Measurements from ENCODE around the gene HNMT. TPM values are rescaled to one million over a fixed set of nuclear protein-coding genes. Genes with fewer than 3 reads are reported as not detected.

Gene HNMT
- total and polyA plus RNA-seq, 2 of the 8 experiments (the other 6 are each of a cell fraction or from before 2014, with no cell fraction given), result 1.6 to 3.6 TPM

DNA sequence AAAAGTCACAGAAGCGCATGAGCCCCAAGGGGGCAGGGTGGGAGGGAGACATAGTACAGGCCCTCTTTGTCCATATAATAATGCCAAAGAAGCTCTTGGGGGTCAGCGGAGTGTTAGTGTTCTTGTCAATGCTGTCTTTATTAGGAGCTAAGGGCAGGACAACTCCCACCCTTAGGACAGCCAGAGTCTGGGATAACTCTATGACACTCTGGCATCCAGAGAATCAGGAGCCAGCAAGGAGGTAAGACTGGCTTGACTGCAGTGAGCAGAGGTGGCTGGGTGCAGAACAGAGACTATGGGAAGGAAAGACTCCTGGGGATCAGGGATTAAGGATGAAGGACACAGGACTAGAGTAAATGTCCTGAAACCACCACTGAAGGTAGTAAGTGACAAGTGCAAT is 19.0 kb upstream of the HNMT start:
- H3K4me3 ChIP-seq (ENCODE audit: extremely low read depth in 1 of 4, insufficient read depth in 2 of 4, low read depth in 3 of 4, low read length in 4 of 4), result no peak overlapping the region
- peaks cover 0 to 11% (median 4%) of the 10 kb centered on the region in 4 experiments; a peak in 4 of 7 replicates for H3K27me3 ChIP-seq (replicated peaks in 1 of 4; ENCODE audit: control insufficient read depth in 3 of 4, extremely low read depth in 1 of 4, insufficient read depth in 3 of 4, low read length in 3 of 4)
- H2BK20ac ChIP-seq (ENCODE audit: low read length), result no peak overlapping the region
- no peak overlapping the region for H2BK5ac ChIP-seq (ENCODE audit: low read depth, low read length)
- H3K14ac ChIP-seq (ENCODE audit: insufficient read length), result no peak overlapping the region
- H4K5ac ChIP-seq (ENCODE audit: insufficient read length, low read depth, low read length), result no peak overlapping the region
- no peak overlapping the region for H2AK5ac ChIP-seq (ENCODE audit: low read depth, low read length)
- no peaks in the 10 kb centered on the region for H3K36me3 ChIP-seq (ENCODE audit: control insufficient read depth in 2 of 4, insufficient read depth in 4 of 4, low read length in 3 of 4)
- H3K4ac ChIP-seq (replicated peaks; ENCODE audit: insufficient read length, low read depth, low read length), result no peak overlapping the region
- H3K56ac ChIP-seq (replicated peaks; ENCODE audit: insufficient read length, low read depth, low read length), result no peak overlapping the region
- no peak overlapping the region for H3K27ac ChIP-seq (ENCODE audit: low read depth, low read length)
- H4K8ac ChIP-seq (ENCODE audit: extremely low read depth, insufficient read depth, low read length), result no peak overlapping the region
- ChIA-PET POLR2A (ENCODE audit: partially characterized antibody) (no interaction called here), CTCF (ENCODE audit: partially characterized antibody) (interaction anchor here (0.5 to 1.0 kb wide), 3 partner anchors 22 to 94 kb away, joined by 3 read pairs; no protein-coding TSS in a partner anchor)
- 49% methylated on average over 2 of the region's 2 CpGs; no CpG with 5 or more reads in 1 of the 2 experiments for WGBS, 2 experiments (ENCODE audit: extremely low coverage in 1 of 2, insufficient coverage in 1 of 2, insufficient read length in 1 of 2, insufficient replicate concordance in 2 of 2, low coverage in 1 of 2, low lambda C conversion rate in 2 of 2, missing lambda C conversion rate in 1 of 2)
- H3K18ac ChIP-seq (ENCODE audit: extremely low read depth, low read length), result no peak overlapping the region
- TF ChIP-seq, protein P1, sequence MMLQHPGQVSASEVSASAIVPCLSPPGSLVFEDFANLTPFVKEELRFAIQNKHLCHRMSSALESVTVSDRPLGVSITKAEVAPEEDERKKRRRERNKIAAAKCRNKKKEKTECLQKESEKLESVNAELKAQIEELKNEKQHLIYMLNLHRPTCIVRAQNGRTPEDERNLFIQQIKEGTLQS (IDR thresholded peaks at IDR 0.05; ENCODE audit: insufficient read depth, low read depth, low read length), result no peak
- no peak for TF ChIP-seq SAP30 (IDR thresholded peaks at IDR 0.05; ENCODE audit: insufficient read depth, insufficient replicate concordance, low read length)
- TF ChIP-seq POLR2AphosphoS5 (IDR thresholded peaks at IDR 0.05; ENCODE audit: low read depth, low read length), result no peak
- TF ChIP-seq, protein P2, sequence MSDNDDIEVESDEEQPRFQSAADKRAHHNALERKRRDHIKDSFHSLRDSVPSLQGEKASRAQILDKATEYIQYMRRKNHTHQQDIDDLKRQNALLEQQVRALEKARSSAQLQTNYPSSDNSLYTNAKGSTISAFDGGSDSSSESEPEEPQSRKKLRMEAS (IDR thresholded peaks at IDR 0.05), result no peak
- no peak for TF ChIP-seq BRCA1 (IDR thresholded peaks at IDR 0.05; ENCODE audit: low read depth, low read length)
- TF ChIP-seq TBP (IDR thresholded peaks at IDR 0.05; ENCODE audit: low read depth, low read length), result no peak
- TF ChIP-seq CHD2 (IDR thresholded peaks at IDR 0.05; ENCODE audit: low read length), result no peak
- no peak for TF ChIP-seq JUN (IDR thresholded peaks at IDR 0.05; ENCODE audit: low read depth, low read length)
- TF ChIP-seq SP2 (IDR thresholded peaks at IDR 0.05; ENCODE audit: low read length), result no peak
- no peaks in the 10 kb centered on the region for H3K79me1 ChIP-seq (ENCODE audit: low read depth, low read length)
- H3K79me2 ChIP-seq (ENCODE audit: control insufficient read depth in 1 of 2, insufficient read depth in 2 of 2, low read length in 2 of 2), result no peaks in the 10 kb centered on the region
- no peaks in the 10 kb centered on the region for H3K9me3 ChIP-seq (ENCODE audit: insufficient read depth in 2 of 2, low read depth in 1 of 2, low read length in 1 of 2)
- no peaks in the 10 kb centered on the region for H3K4me1 ChIP-seq (replicated peaks in 1 of 4; ENCODE audit: control insufficient read depth in 3 of 4, insufficient read depth in 4 of 4, low read length in 3 of 4)
- H3K23me2 ChIP-seq (ENCODE audit: low read depth, low read length), result no peaks in the 10 kb centered on the region
- H3K9ac ChIP-seq (replicated peaks in 1 of 4; ENCODE audit: extremely low read depth in 1 of 4, low read depth in 3 of 4, low read length in 3 of 4), result no peak overlapping the region
- no peak overlapping the region for H2BK120ac ChIP-seq (replicated peaks; ENCODE audit: low read depth, low read length)
- DNase-seq (ENCODE audit: low read depth in 1 of 2, low spot score in 2 of 2) (no peak), FAIRE-seq (no peak)
- no peak overlapping the region for H4K91ac ChIP-seq (replicated peaks; ENCODE audit: insufficient read length, low read length)
- no peak overlapping the region for H2BK12ac ChIP-seq (ENCODE audit: low read depth, low read length)
- no peak overlapping the region for H2BK15ac ChIP-seq (ENCODE audit: low read length)
- no peak overlapping the region for H3K23ac ChIP-seq (ENCODE audit: insufficient read length)
- no peaks in the 10 kb centered on the region for H4K20me1 ChIP-seq (replicated peaks in 1 of 2; ENCODE audit: control insufficient read depth in 1 of 2, insufficient read depth in 2 of 2, low read length in 2 of 2)
- H2AFZ ChIP-seq (ENCODE audit: low read length), result no peak overlapping the region
- H3K4me2 ChIP-seq (ENCODE audit: insufficient read depth in 1 of 2, low read depth in 2 of 2, low read length in 2 of 2), result no peak overlapping the region
